ENCODE results near the gene HOXB2. TPM values are rescaled to one million over a fixed set of nuclear protein-coding genes. Genes with fewer than 3 reads are reported as not detected.
"Not testable (repeated sequence)": the region's sequence is repeated elsewhere in the genome, so short reads cannot be mapped to it uniquely, and the experiment has no call there.

HOXB2 gene
- total RNA-seq, 1 donor from 2014 or later = 23.1 TPM

DNA sequence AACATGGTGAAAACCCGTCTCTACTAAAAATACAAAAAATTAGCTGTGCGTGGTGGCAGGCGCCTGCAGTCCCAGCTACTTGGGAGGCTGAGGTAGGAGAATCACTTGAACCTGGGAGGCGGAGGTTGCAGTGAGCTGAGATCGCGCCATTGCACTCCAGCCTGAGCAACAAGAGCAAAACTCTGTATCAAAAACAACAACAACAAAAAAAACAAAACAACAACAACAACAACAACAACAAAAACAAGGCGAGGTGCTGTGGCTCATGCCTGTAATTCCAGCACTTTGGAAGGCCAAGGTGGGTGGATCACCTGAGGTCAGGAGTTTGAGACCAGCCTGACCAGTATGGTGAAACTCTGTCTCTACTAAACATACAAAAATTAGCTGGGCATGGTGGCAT, 35.2 kb downstream of the HOXB2 start:
- ATAC-seq; intact Hi-C loops (cut with DNase I); DNase-seq (ENCODE audit: low spot score): not testable (repeated sequence)

DNA sequence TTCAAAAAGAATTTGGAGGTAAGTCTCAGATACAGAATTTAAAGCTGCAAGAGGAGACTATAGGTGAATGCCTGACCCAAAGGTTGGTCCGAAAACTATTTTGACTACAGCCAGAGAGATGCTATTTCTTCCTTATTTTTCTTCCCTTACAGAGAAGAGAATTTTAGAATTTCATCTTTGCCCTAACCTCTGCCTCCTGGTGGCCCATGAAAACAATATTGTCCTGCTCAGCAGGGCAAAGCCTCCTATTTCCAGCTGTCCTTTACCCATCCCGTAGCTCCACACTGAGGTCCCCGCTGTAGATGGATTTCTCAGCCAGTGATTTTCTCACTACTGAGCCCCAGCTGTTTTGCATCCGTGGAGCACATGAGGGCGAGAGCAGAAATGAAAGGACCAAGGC, 38.7 kb downstream of the HOXB2 start:
- DNase-seq (ENCODE audit: low spot score) = no peak
- no peak for ATAC-seq
- intact Hi-C loops (cut with DNase I) = no loop called here

DNA sequence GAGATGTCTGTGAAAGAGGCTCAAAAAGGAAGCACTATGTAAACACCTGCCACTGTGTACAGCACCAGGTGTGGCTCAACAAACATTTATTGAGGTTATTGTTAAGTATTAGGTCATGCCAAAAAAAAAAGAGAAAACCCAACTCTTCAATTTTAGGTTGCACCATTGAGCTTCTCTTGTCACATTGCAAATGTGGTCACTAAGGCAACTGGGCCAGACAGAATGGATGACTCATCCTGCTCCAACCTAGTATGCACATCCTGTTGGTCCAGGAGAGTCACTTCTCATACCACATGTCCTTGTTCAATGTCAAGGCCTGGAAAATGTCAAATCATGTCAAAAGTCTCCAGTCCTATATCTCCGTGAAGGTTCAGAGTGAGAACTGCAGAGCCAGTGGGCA, 39.1 kb downstream of the HOXB2 start:
- intact Hi-C loops (cut with DNase I) = no loop called here
- ATAC-seq (no peak), DNase-seq (ENCODE audit: low spot score) (no peak)

DNA sequence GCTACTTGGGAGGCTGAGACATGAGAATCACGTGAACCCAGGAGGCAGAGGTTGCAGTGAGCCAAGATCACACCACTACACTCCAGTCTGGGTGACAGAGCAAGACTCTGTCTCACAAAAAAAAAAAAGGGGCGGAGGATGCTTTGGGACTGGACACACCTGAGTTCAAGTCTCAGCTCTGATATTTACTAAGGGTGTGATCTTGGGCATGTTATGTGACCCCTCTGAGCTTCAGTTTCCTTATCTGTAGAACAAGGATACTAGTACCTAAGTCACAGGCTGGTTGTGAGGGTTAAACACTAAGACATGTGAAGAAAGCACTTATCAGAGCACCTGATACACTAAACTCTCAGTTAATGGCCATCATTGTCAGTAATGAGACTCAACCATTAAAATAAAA, 40.0 kb downstream of the HOXB2 start:
- DNase-seq (ENCODE audit: low spot score) = no peak
- intact Hi-C loops (cut with DNase I) = no loop called here
- no peak for ATAC-seq

DNA sequence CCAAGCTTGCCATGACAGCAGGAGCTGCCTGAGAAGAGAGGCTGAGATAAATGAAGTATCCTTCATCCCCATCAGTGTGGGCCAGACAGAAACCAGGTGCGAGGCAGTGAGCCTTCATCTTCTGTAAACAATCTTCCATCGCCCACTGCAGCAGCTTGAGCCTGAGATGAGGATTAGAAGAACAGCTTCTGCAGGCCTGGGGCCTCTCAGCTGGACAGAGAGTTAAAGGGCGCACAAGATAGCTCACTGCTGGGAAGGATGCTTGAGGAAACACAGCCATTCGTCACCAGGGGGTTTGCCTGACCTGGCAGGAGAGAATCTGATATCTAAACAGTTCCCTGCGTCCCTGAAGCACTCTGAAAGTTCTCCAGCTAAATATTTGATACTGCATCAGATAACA, 41.2 kb downstream of the HOXB2 start:
- DNase-seq (ENCODE audit: low spot score) (no peak), ATAC-seq (no peak)
- intact Hi-C loops (cut with DNase I) = no loop called here

DNA sequence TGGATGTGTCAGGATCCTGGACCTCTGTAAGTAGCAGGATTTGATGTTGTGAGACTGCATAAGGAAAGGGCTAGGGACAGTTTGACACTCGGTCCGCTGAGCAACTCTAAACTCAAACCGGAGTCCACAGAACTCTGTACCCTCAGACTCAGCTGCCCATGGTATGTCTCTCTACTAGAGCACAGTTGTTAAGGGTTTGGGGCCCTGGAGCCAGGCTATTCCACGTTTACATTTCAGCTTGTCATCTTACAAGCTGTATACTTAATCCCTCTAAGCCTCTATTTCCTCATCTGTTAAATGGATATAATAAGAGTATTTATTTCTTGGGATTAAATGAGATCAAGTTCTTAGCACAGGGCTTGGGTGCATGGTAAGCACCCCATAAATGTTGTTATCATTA, 42.0 kb downstream of the HOXB2 start:
- intact Hi-C loops (cut with DNase I) = no loop called here
- no peak for ATAC-seq
- no peak for DNase-seq (ENCODE audit: low spot score)

DNA sequence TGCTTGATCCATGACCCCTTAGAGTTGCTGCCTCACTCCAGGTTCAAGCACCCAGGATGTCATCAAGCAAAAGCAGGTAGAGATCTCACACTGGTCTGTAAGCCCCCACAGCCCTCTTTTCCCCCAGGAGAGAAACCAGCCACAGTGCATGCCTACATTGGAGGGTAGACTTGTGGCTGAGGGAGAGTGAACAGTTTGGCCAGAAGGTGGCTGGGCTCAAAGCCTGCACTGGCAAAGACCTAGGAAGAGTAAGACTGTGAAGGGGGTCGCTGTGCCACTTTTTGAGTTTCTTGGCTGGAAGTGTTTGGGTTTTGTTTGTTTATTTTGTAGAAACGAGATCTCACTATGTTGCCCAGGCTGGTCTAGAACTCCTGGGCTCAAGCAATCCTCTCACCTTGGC, 42.6 kb downstream of the HOXB2 start:
- ATAC-seq (no peak), DNase-seq (ENCODE audit: low spot score) (no peak)
- intact Hi-C loops (cut with DNase I) = no loop called here

DNA sequence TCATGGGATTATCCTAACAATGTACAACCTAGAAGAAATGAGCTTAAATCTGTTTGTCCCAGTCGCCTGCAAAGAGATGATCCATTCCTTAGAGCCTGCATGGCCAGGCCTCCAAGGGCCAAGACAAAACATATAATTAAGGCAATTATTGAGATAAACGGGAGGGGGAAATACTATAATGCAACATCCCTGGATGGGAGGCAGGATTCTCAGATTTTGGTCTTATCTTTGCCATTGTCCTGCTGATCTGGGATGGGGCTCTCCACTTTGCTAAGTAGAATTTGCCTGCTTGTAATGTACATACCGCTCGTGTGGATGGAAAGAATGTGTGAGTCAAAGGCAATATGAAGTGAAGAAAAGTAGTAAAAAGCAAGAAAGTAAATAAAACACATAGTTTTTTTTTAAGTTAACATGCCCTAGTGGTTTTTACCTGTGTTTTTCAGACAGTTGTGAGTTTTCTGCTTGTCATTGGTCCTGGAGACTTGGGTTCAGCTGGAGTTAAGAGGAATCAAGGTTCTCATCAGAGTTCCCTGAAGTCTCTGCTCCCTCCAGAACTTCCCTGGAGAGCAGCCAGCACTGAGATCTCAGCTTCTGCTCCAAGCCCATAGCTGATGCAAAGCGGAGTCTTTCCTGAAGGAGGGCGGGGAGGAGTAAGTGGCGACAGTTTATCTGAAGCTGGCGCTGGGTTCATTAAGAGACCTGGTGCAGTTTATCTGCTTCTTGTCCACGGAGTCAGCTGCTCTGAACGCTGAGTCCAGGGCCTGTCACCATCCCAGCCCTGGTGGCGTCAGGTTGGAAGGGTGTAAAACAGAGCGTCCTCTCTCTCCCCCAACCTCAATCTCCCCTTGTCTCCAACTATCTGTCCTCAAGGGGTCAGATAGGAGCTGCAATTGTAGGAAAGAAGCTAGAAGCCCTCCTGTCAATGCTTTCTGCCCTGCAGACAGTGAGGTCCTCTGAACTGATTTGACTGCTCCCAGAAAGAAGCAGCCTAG, 44.2 kb downstream of the HOXB2 start:
- intact Hi-C loops (cut with DNase I) = no loop called here
- ATAC-seq = peak; percentile 42
- no peak for DNase-seq (ENCODE audit: low spot score)

DNA sequence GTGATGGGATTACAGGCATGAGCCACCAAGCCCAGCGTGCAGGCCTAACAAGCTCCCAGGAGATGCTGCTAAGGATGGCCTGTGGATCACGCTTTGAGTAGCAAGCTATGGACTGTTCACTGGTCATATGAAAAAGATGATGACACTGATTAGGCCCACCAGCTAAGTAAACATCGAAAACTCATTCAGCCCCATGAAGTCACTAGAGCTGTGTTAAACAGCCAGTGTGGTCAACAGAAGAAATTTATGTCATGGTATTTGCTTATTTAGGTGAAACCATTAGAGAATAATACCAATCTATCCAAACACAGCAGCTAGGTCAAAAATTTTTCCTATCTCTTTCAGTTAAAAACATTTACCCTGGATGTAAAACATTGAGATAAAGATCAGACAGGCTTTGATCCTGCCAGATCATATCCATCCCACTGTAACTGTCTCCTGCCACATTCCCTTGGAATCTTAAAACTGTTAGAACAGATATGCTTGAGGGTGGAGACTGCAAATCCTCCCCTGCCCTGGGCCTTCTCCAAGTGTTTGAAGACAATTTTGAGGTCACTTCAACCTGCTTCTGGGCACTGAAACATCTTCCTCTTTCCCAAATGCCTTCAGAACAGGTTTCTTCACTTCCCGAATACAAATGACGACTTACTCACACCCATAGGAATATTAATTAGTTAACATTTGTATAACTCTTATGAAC, 45.0 kb downstream of the HOXB2 start:
- intact Hi-C loops (cut with DNase I) = no loop called here
- ATAC-seq = no peak
- no peak for DNase-seq (ENCODE audit: low spot score)

DNA sequence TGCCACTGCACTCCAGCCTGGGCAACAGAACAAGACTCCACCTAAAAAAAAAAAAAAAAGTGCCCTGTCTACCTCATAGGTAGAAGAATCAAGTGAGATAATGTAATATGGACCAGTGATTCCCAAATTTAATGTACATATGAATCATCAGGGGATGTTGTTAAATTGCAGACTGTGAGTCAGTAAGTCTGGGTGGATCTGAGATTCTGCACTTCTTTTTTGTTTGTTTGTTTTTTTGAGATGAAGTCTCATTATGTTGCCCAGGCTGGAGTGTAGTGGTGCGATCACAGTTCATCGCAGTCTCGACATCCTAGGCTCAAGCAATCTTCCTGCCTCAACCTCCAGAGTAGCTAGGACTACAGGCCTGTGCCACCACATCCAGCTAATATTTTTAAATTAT, 45.7 kb downstream of the HOXB2 start:
- intact Hi-C loops (cut with DNase I) = no loop called here
- DNase-seq (ENCODE audit: low spot score) (no peak), ATAC-seq (no peak)

DNA sequence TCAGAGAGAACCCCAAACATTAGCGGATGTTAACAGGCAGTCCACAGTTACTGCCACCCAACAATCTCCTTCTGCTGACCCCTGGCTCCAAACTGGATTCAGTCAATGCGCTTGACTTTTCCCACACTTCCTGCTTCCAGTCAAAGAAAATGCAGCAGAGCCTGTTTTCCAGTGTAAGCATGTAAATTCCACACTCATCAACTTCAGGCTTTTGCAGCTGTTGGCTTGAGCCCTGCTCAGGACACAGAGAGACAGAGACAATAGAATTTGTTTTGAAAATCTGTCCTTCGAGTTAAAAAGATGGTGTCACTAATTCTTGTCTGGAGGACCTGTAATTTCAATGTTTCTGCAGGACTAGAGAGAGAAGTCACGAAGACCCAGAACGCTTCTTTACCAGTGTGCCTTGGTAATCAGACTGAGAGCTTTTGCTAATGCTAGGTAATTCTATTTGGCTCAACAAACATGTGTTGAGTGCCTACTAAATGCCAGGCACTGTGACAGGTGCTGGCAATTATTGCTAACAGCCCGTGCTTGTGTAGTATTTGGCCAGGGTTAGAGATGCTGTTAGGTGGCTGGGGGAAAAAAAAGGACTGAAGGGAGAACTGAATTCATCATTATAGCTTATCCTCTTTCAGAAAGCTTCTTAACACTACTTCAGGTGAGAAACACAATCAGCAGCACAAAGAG, 46.6 kb downstream of the HOXB2 start:
- intact Hi-C loops (cut with DNase I) = no loop called here
- no peak for ATAC-seq
- DNase-seq (ENCODE audit: low spot score) = no peak

DNA sequence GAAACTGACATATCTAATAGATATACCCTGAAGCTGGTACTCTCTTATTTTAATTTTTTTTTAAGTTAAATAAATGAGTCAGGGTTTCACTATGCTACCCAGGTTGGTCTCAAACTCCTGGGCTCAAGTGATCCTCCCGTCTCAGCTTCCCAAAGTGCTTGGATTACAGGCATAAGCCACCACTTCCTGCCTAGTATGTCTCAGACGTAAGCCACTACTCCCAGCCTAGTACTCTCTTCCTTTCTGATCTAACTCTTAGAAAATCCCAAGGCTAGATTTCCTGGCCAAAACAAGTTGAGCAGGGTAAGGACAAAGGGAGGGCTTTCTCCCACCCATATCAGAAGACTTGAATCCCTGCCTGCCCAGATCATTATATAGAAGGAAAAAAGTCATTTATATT, 47.8 kb downstream of the HOXB2 start:
- DNase-seq (ENCODE audit: low spot score) (no peak), ATAC-seq (no peak)
- intact Hi-C loops (cut with DNase I) = no loop called here

DNA sequence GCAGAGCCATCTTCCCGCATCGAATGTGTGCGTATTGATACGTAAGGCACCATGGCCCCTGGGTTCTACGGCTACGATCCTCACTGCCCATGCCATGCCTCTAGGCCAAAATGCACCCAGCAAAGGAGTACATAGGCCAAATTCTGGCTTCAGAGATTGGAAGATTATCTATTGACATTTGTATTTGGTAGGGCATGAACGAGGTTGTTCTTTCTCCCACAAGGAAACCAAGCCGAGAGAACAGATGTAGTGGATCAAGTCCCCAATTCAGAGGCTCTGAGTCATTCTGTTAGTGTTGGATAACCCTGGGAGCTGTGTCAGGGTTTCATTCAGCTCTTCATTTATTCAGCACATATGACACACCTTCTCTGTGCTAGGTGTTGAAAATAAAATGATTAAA, 50.6 kb downstream of the HOXB2 start:
- intact Hi-C loops (cut with DNase I) = loop anchor here (5.0 kb wide), 1 partner anchor 98 kb away; the partner anchor contains the start of genes HOXB3 and HOXB5
- DNase-seq (ENCODE audit: low spot score) = no peak
- no peak for ATAC-seq

Other genes with a start within 250 kb of the HOXB2 start
- 7.4 TPM for gene SKAP1, start 114.9 kb downstream of the HOXB2 start, total RNA-seq
- gene HOXB1, start 14.1 kb downstream of the HOXB2 start, total RNA-seq = not detected
- 8.8 TPM for gene HOXB4, start 33.2 kb upstream of the HOXB2 start, total RNA-seq
- 25.6 TPM for gene HOXB3, start 45.1 kb upstream of the HOXB2 start, total RNA-seq
- gene HOXB5, start 48.7 kb upstream of the HOXB2 start, total RNA-seq = 2.4 TPM
- gene HOXB6, start 59.9 kb upstream of the HOXB2 start, total RNA-seq = 6.3 TPM
- 8.1 TPM for gene HOXB7, start 65.9 kb upstream of the HOXB2 start, total RNA-seq
- gene HOXB8, start 70.2 kb upstream of the HOXB2 start, total RNA-seq = 0.98 TPM
- gene HOXB9, start 81.2 kb upstream of the HOXB2 start, total RNA-seq = 0.18 TPM
- not detected for gene PRAC1, start 177.4 kb upstream of the HOXB2 start, total RNA-seq
- not detected for gene PRAC2, start 178.1 kb upstream of the HOXB2 start, total RNA-seq
- not detected for gene HOXB13, start 183.6 kb upstream of the HOXB2 start, total RNA-seq